K562 (cell line): ENCODE results near the gene PRDX6. TPM values are rescaled to one million over a fixed set of nuclear protein-coding genes. Genes with fewer than 3 reads are reported as not detected.

Experiments
- AFF1 ChIP-seq, 2 experiments: fragments of 450-650 bp; IDR thresholded peaks; 2 replicates each; pipeline ENCODE4 v1.6.1; 2018; ENCODE audit warnings: mild to moderate bottlenecking in 2 of 2, low read depth in 1 of 2; ENCODE audit not compliant: partially characterized antibody in 2 of 2
- ARNT ChIP-seq, 2 experiments: fragments of 450-650 bp; IDR thresholded peaks; 2 replicates each; pipeline ENCODE4 v1.6.1; 2016; ENCODE audit warnings: mild to moderate bottlenecking in 1 of 2
- CBFA2T2 ChIP-seq: fragments of 450-650 bp; conservative IDR thresholded peaks from 2 replicates; pipeline ENCODE4 v1.6.1; 2017; ENCODE audit warnings: mild to moderate bottlenecking
- CHD2 ChIP-seq: IDR thresholded peaks from 2 replicates; pipeline ENCODE4 v1.6.1; 2011; ENCODE audit warnings: low read depth, low read length
- CHD7 ChIP-seq: fragments of 200-600 bp; sonication (generic); IDR thresholded peaks from one replicate; pipeline ENCODE4 v1.6.1; 2012; ENCODE audit warnings: mild to moderate bottlenecking, low read depth, low read length, inconsistent platforms
- MAFG ChIP-seq: fragments of 450-650 bp; conservative IDR thresholded peaks from 2 replicates; pipeline ENCODE4 v1.6.1; 2016; ENCODE audit warnings: missing genetic modification characterization, missing compliant biosample characterization
- MCM5 ChIP-seq: fragments of 450-650 bp; IDR thresholded peaks from 2 replicates; pipeline ENCODE4 v1.6.1; 2016; ENCODE audit warnings: low read depth
- NKRF ChIP-seq: fragments of 450-650 bp; IDR thresholded peaks from 2 replicates; pipeline ENCODE4 v1.6.1; 2016; ENCODE audit warnings: borderline replicate concordance
- SMARCA5 ChIP-seq: fragments of 450-650 bp; IDR thresholded peaks from 2 replicates; pipeline ENCODE4 v1.6.1; 2016
- polyA plus RNA-seq, 8 experiments: library from polyadenylated mRNA; depleted of rRNA in 4 of 8; stranded (reverse) in 5 of 8; unstranded in 3 of 8; fragments of >200 nt; fragmentation: Nextera tagmentation in 2 of 8; fragmentation: Illumina TruSeq in 1 of 8; extraction: Ambion mirVana in 2 of 8; extraction: Trizol in 1 of 8; gene quantifications; 2 replicates each; pipeline versions ENCODE4 v1.2.1 to v1.2.3, GENCODE V29; 2011 to 2014; ENCODE audit warnings: inconsistent platforms in 1 of 8, missing spikeins in 1 of 8
- total RNA-seq, 7 experiments: library from RNA; depleted of rRNA in 6 of 7; stranded (reverse); fragments of >200 nt in 6 of 7; fragmentation: Illumina TruSeq in 2 of 7; extraction: Trizol in 2 of 7; gene quantifications; 2 replicates each; pipeline versions ENCODE4 v1.2.1 to v1.2.3, GENCODE V29; 2011 to 2021; ENCODE audit warnings: low replicate concordance in 1 of 7

Gene PRDX6
- total and polyA plus RNA-seq, 9 of the 15 experiments (the other 6 are each of a cell fraction or from before 2014, with no cell fraction given): 277 to 1,082 (median 610) TPM

GRCh38 chr1:173429471-173430402, 47.4 kb upstream of the PRDX6 start (continued):
- TF ChIP-seq CHD7 (no peak), SMARCA5 (0 out of 2 replicates have a peak, but pooled peaks have one; percentile 12), ARNT (IDR thresholded peaks at IDR 0.05) (peak; percentile 46 to 66; a peak in 3 of 4 replicates), NKRF (peak; percentile 54; the same call in 1 of the 2 replicates), CBFA2T2 (peak; percentile 75), MCM5 (no peak), AFF1 (IDR thresholded peaks at IDR 0.05; ENCODE audit: low read depth in 1 of 2, partially characterized antibody in 2 of 2) (peak in 1 of 2 experiments; percentile 24), MAFG (tag) (0 out of 2 replicates have a peak, but pooled peaks have one; percentile 42), CHD2 (0 out of 2 replicates have a peak, but pooled peaks have one; percentile 7)
